K562 (cell line): Measurements from ENCODE around the gene AFG1L. TPM values are rescaled to one million over a fixed set of nuclear protein-coding genes. Genes with fewer than 3 reads are reported as not detected.

ENCODE experiments used
- ATF6 ChIP-seq: sonication (generic); formaldehyde crosslinking; IDR thresholded peaks from 2 replicates; pipeline ENCODE4 v1.4.0; 2020; ENCODE audit warnings: mild to moderate bottlenecking, missing genetic modification reagents
- CEBPB ChIP-seq: fragments of 450-650 bp; IDR thresholded peaks from 2 replicates; pipeline ENCODE4 v1.6.1; 2016; ENCODE audit warnings: missing genetic modification characterization, missing compliant biosample characterization
- CREB5 ChIP-seq: fragments of 250-450 bp; sonication (Bioruptor Pico); IDR thresholded peaks from 2 replicates; pipeline ENCODE4 v1.5.0; 2020; ENCODE audit warnings: mild to moderate bottlenecking
- DACH1 ChIP-seq: fragments of 450-650 bp; IDR thresholded peaks from 2 replicates; pipeline ENCODE4 v1.6.1; 2018; ENCODE audit not compliant: partially characterized antibody
- ETV5 ChIP-seq: sonication (generic); formaldehyde crosslinking; IDR thresholded peaks from 2 replicates; pipeline ENCODE4 v1.4.0; 2020; ENCODE audit warnings: low read depth, mild to moderate bottlenecking, missing genetic modification reagents
- FOS ChIP-seq: IDR thresholded peaks from 3 replicates; pipeline ENCODE4 v1.6.1; 2011; ENCODE audit not compliant: insufficient read length; ENCODE audit errors: extremely low read depth
- FOXA3 ChIP-seq, 2 experiments: fragments of 450-650 bp in 1 of 2; sonication (generic) in 1 of 2; formaldehyde crosslinking; IDR thresholded peaks in 1 of 2; conservative IDR thresholded peaks in 1 of 2; 2 replicates each; pipeline versions ENCODE4 v1.4.0 to v1.8.0; 2020 to 2022; ENCODE audit warnings: mild to moderate bottlenecking in 2 of 2, missing genetic modification reagents in 1 of 2
- IRF2 ChIP-seq: sonication (generic); formaldehyde crosslinking; IDR thresholded peaks from 2 replicates; pipeline ENCODE4 v1.8.1; 2022; ENCODE audit warnings: mild to moderate bottlenecking, missing genetic modification reagents
- KDM5B ChIP-seq: fragments of 200-600 bp; sonication (generic); IDR thresholded peaks from 2 replicates; pipeline ENCODE4 v1.6.1; 2012; ENCODE audit warnings: low read depth, mild to moderate bottlenecking, moderate library complexity, low read length, control low read depth, inconsistent platforms; ENCODE audit not compliant: insufficient replicate concordance
- MCM5 ChIP-seq: fragments of 450-650 bp; IDR thresholded peaks from 2 replicates; pipeline ENCODE4 v1.6.1; 2016; ENCODE audit warnings: low read depth
- NR2C2 ChIP-seq, 2 experiments: fragments of 200-800 bp in 1 of 2; sonication (Bioruptor generic) in 1 of 2; sonication (generic) in 1 of 2; formaldehyde crosslinking in 1 of 2; IDR thresholded peaks; 2 replicates each; pipeline versions ENCODE4 v1.6.1 to v1.8.0; 2016 to 2022; ENCODE audit warnings: mild to moderate bottlenecking in 1 of 2, missing compliant biosample characterization in 1 of 2, missing genetic modification characterization in 1 of 2, missing genetic modification reagents in 1 of 2
- POLR2AphosphoS5 ChIP-seq: IDR thresholded peaks from 2 replicates; pipeline ENCODE4 v1.6.1; 2011; ENCODE audit warnings: mild to moderate bottlenecking, low read depth, low read length, moderate library complexity; ENCODE audit not compliant: control insufficient read depth, insufficient read depth
- RCOR1 ChIP-seq, 2 experiments: IDR thresholded peaks; 2 replicates each; pipeline ENCODE4 v1.6.1; 2012; ENCODE audit warnings: low read depth in 2 of 2, low read length in 2 of 2, borderline replicate concordance in 1 of 2, improper control_type of control experiment in 1 of 2
- SIX5 ChIP-seq, 2 experiments: IDR thresholded peaks; 2 replicates each; pipeline ENCODE4 v1.6.1; 2011; ENCODE audit warnings: low read length in 2 of 2, borderline replicate concordance in 1 of 2, low read depth in 1 of 2, mild to moderate bottlenecking in 1 of 2, moderate library complexity in 1 of 2; ENCODE audit not compliant: insufficient read depth in 1 of 2
- TBP ChIP-seq: optimal IDR thresholded peaks from 2 replicates; pipeline ENCODE3; 2011; ENCODE audit warnings: low read depth, low read length, improper control_type of control experiment
- TCFL5 ChIP-seq: fragments of 250-450 bp; sonication (Bioruptor Pico); conservative IDR thresholded peaks from 2 replicates; pipeline ENCODE4 v1.6.1; 2021; ENCODE audit warnings: mild to moderate bottlenecking, moderate library complexity, matching md5 sums
- ZBTB1 ChIP-seq: sonication (generic); formaldehyde crosslinking; IDR thresholded peaks from 2 replicates; pipeline ENCODE4 v1.8.1; 2023; ENCODE audit warnings: missing genetic modification reagents, low read depth, mild to moderate bottlenecking, borderline replicate concordance
- ZNF253 ChIP-seq: fragments of 250-450 bp; sonication (Bioruptor Pico); conservative IDR thresholded peaks from 2 replicates; pipeline ENCODE4 v1.6.1; 2021; ENCODE audit warnings: mild to moderate bottlenecking
- ZNF592 ChIP-seq: fragments of 450-650 bp; IDR thresholded peaks from 2 replicates; pipeline ENCODE4 v1.6.1; 2017; ENCODE audit warnings: antibody characterized with exemption, mild to moderate bottlenecking
- ZSCAN29 ChIP-seq: fragments of 450-650 bp; IDR thresholded peaks from 2 replicates; pipeline ENCODE4 v1.6.1; 2017
- polyA plus RNA-seq, 8 experiments: library from polyadenylated mRNA; depleted of rRNA in 4 of 8; stranded (reverse) in 5 of 8; unstranded in 3 of 8; fragments of >200 nt; fragmentation: Nextera tagmentation in 2 of 8; fragmentation: Illumina TruSeq in 1 of 8; extraction: Ambion mirVana in 2 of 8; extraction: Trizol in 1 of 8; gene quantifications; 2 replicates each; pipeline versions ENCODE4 v1.2.1 to v1.2.3, GENCODE V29; 2011 to 2014; ENCODE audit warnings: inconsistent platforms in 1 of 8, missing spikeins in 1 of 8
- total RNA-seq, 7 experiments: library from RNA; depleted of rRNA in 6 of 7; stranded (reverse); fragments of >200 nt in 6 of 7; fragmentation: Illumina TruSeq in 2 of 7; extraction: Trizol in 2 of 7; gene quantifications; 2 replicates each; pipeline versions ENCODE4 v1.2.1 to v1.2.3, GENCODE V29; 2011 to 2021; ENCODE audit warnings: low replicate concordance in 1 of 7

The AFG1L gene
- total and polyA plus RNA-seq, 9 of the 15 experiments (the other 6 are each of a cell fraction or from before 2014, with no cell fraction given): 2.2 to 15.5 (median 5.8) TPM

- TF ChIP-seq ZNF592: peak; percentile 90
- no peak for TF ChIP-seq CREB5
- TF ChIP-seq DACH1: peak; percentile 46
- TF ChIP-seq NR2C2 (CRISPR knock-in tag; IDR thresholded peaks at IDR 0.05): no peak
- TF ChIP-seq NR2C2 (tag; IDR thresholded peaks at IDR 0.05): no peak; the same call in 1 of the 2 replicates
- TF ChIP-seq IRF2 (CRISPR knock-in tag): no peak
- no peak for TF ChIP-seq KDM5B
- no peak for TF ChIP-seq ATF6 (CRISPR knock-in tag)
- TF ChIP-seq ZSCAN29: no peak
- TF ChIP-seq POLR2AphosphoS5: peak; percentile 72
- peak; percentile 36 for TF ChIP-seq TBP
- TF ChIP-seq ZNF253 (CRISPR knock-in tag): no peak
- TF ChIP-seq SIX5 (IDR thresholded peaks at IDR 0.05; ENCODE audit: borderline replicate concordance in 1 of 2, insufficient read depth in 1 of 2, low read depth in 1 of 2, low read length in 2 of 2): no peak
- TF ChIP-seq MCM5: no peak
- TF ChIP-seq FOXA3 (CRISPR knock-in tag; conservative IDR thresholded peaks at IDR 0.05 in 1 of 2, IDR thresholded peaks at IDR 0.05 in 1 of 2): peak in 1 of 2 experiments; percentile 37; a peak in 2 of 4 replicates
- no peak for TF ChIP-seq ZBTB1 (CRISPR knock-in tag)
- no peak for TF ChIP-seq FOS
- no peak for TF ChIP-seq ETV5 (CRISPR knock-in tag)
- TF ChIP-seq RCOR1 (IDR thresholded peaks at IDR 0.05; ENCODE audit: borderline replicate concordance in 1 of 2, low read depth in 2 of 2, low read length in 2 of 2): peak in 1 of 2 experiments; percentile 54; a peak in 2 of 4 replicates
- TF ChIP-seq TCFL5 (CRISPR knock-in tag): peak; percentile 54; the same call in 1 of the 2 replicates
- TF ChIP-seq CEBPB (tag): peak; percentile 95
Measured at GRCh38 chr6:108361312-108361932, 66.6 kb downstream of the AFG1L start (continued).
